ENCODE data around the gene MYBPHL. TPM values are rescaled to one million over a fixed set of nuclear protein-coding genes. Genes with fewer than 3 reads are reported as not detected.
A peak's percentile ranks its signal among the peaks of the same experiment; 100 is the strongest.

MYBPHL gene
- total and polyA plus RNA-seq, 2 experiments from 2014 or later = not detected

GRCh38 chr1:109243221-109243620 lies 63.6 kb downstream of the MYBPHL start (continued):
- no peak for TF ChIP-seq JUNB (IDR thresholded peaks at IDR 0.05; ENCODE audit: unreplicated experiment)
- no peak for TF ChIP-seq EZH2 (IDR thresholded peaks at IDR 0.05; ENCODE audit: low read depth, unreplicated experiment)
- no peak for TF ChIP-seq STAT1 (IDR thresholded peaks at IDR 0.05; ENCODE audit: unreplicated experiment)
- TF ChIP-seq ZNF462 (CRISPR knock-in tag; IDR thresholded peaks at IDR 0.05) = no peak
- TF ChIP-seq POLR2AphosphoS5 (IDR thresholded peaks at IDR 0.05; ENCODE audit: low read depth) = no peak
- no peak for TF ChIP-seq ZNF114 (CRISPR knock-in tag; IDR thresholded peaks at IDR 0.05)
- TF ChIP-seq ZNF331 (CRISPR knock-in tag; IDR thresholded peaks at IDR 0.05; ENCODE audit: low read depth) = no peak
- TF ChIP-seq NANOG (IDR thresholded peaks at IDR 0.05; ENCODE audit: borderline replicate concordance) = no peak

- Histone ChIP-seq H3K27ac (ENCODE audit: low read depth) (no peak overlapping the region), H3F3A (replicated peaks; ENCODE audit: low read depth) (peaks cover 32% of the 10 kb centered on the region), H3K27me3 (ENCODE audit: insufficient read depth) (no peaks in the 10 kb centered on the region), H3K4me3 (no peak overlapping the region), H4K20me1 (replicated peaks; ENCODE audit: insufficient read depth) (no peaks in the 10 kb centered on the region), H3K9me2 (ENCODE audit: insufficient read depth) (no peaks in the 10 kb centered on the region), H3K4me2 (0 out of 2 replicates have a peak overlapping the region, but pooled peaks have one; percentile 77), H3K4me1 (ENCODE audit: insufficient read depth) (peaks cover 51% of the 10 kb centered on the region), H2AFZ (no peak overlapping the region; the same call in 1 of the 2 replicates), H3K79me2 (replicated peaks; ENCODE audit: insufficient read depth) (no peaks in the 10 kb centered on the region), H3K36me3 (ENCODE audit: insufficient read depth) (peaks cover 6% of the 10 kb centered on the region)
- Mint-ChIP-seq H3K27me3 (ENCODE audit: insufficient read depth, low read depth, poor library complexity) (peaks cover 20% of the 10 kb centered on the region), H3K4me3 (peak overlapping the region; percentile 22; the same call in 1 of the 3 replicates), H3K27ac (peak overlapping the region; percentile 24; the same call in 1 of the 2 replicates), H3K4me1 (peaks cover 51% of the 10 kb centered on the region), H3K9me3 (no peaks in the 10 kb centered on the region; the same call in 1 of the 3 replicates), H3K36me3 (ENCODE audit: low read depth) (peaks cover 17% of the 10 kb centered on the region)
- ATAC-seq (no peak), DNase-seq (ENCODE audit: low spot score) (no peak)
- TF ChIP-seq ZNF114 (CRISPR knock-in tag; IDR thresholded peaks at IDR 0.05) (no peak), JUNB (IDR thresholded peaks at IDR 0.05; ENCODE audit: unreplicated experiment) (no peak), CREB1 (CRISPR knock-in tag; IDR thresholded peaks at IDR 0.05; ENCODE audit: low read depth) (no peak), ZNF462 (CRISPR knock-in tag; IDR thresholded peaks at IDR 0.05) (no peak), NANOG (IDR thresholded peaks at IDR 0.05; ENCODE audit: borderline replicate concordance) (no peak), POLR2AphosphoS5 (IDR thresholded peaks at IDR 0.05; ENCODE audit: low read depth) (no peak), EZH2phosphoT487 (IDR thresholded peaks at IDR 0.05; ENCODE audit: unreplicated experiment) (no peak)
Measured at GRCh38 chr1:109242387-109242786, 64.4 kb downstream of the MYBPHL start.

Data from GM23338 (cell line).